Hepatocyte (in vitro differentiated cells): Measurements from ENCODE around the gene ALDH3A1. TPM values are rescaled to one million over a fixed set of nuclear protein-coding genes. Genes with fewer than 3 reads are reported as not detected.

Experiments used
- DNase-seq: peaks from one replicate; pipeline ENCODE4 v3.0.0-alpha.2; 2016; ENCODE audit warnings: low spot score
- H2AFZ ChIP-seq: fragments of 200-600 bp; sonication (generic); 2 replicates; pipeline ENCODE4 v1.6.0; 2016; ENCODE audit warnings: antibody characterized with exemption, mild to moderate bottlenecking
- H3K27ac ChIP-seq: fragments of 200-600 bp; sonication (generic); 2 replicates; pipeline ENCODE4 v1.5.1; 2016; ENCODE audit warnings: mild to moderate bottlenecking
- H3K27me3 ChIP-seq: fragments of 200-600 bp; sonication (generic); 2 replicates; pipeline ENCODE4 v1.6.1; 2016
- H3K36me3 ChIP-seq: fragments of 200-600 bp; sonication (generic); replicated peaks from 2 replicates; pipeline ENCODE4 v1.5.1; 2016; ENCODE audit warnings: low read depth; ENCODE audit not compliant: insufficient read depth
- H3K4me1 ChIP-seq: fragments of 200-600 bp; sonication (generic); 2 replicates; pipeline ENCODE4 v1.5.1; 2016; ENCODE audit warnings: mild to moderate bottlenecking, moderate library complexity; ENCODE audit not compliant: insufficient read depth
- H3K4me2 ChIP-seq: fragments of 200-600 bp; sonication (generic); 2 replicates; pipeline ENCODE4 v1.6.0; 2016
- H3K4me3 ChIP-seq: fragments of 200-600 bp; sonication (generic); 2 replicates; pipeline ENCODE4 v1.5.1; 2016; ENCODE audit warnings: mild to moderate bottlenecking
- H3K79me2 ChIP-seq: fragments of 200-600 bp; sonication (generic); 2 replicates; pipeline ENCODE4 v1.6.0; 2017; ENCODE audit warnings: mild to moderate bottlenecking
- H3K9me2 ChIP-seq: fragments of 200-600 bp; sonication (generic); replicated peaks from 2 replicates; pipeline ENCODE4 v1.6.0; 2017; ENCODE audit warnings: mild to moderate bottlenecking; ENCODE audit not compliant: insufficient read depth
- H3K9me3 ChIP-seq: fragments of 200-600 bp; sonication (generic); 2 replicates; pipeline ENCODE4 v1.5.1; 2016; ENCODE audit warnings: low read depth, mild to moderate bottlenecking
- H4K20me1 ChIP-seq: fragments of 200-600 bp; sonication (generic); 2 replicates; pipeline ENCODE4 v1.6.0; 2016; ENCODE audit warnings: mild to moderate bottlenecking; ENCODE audit not compliant: insufficient read depth, poor library complexity, severe bottlenecking
- CTCF ChIP-seq: fragments of 200-600 bp; sonication (generic); IDR thresholded peaks from 2 replicates; pipeline ENCODE4 v1.5.1; 2016; ENCODE audit warnings: antibody characterized with exemption, mild to moderate bottlenecking; ENCODE audit not compliant: poor library complexity
- EZH2 ChIP-seq: fragments of 200-600 bp; sonication (generic); IDR thresholded peaks from 2 replicates; pipeline ENCODE4 v1.6.1; 2016; ENCODE audit warnings: antibody characterized with exemption, mild to moderate bottlenecking, borderline replicate concordance
- EZH2phosphoT487 ChIP-seq: fragments of 200-600 bp; sonication (generic); IDR thresholded peaks from one replicate; pipeline ENCODE4 v1.6.1; 2018; ENCODE audit warnings: antibody characterized with exemption, mild to moderate bottlenecking, low read depth, moderate library complexity; ENCODE audit not compliant: unreplicated experiment, severe bottlenecking
- WGBS: methylation state at CpG from one replicate; pipeline ENCODE4 v1.1.6; 2016; ENCODE audit warnings: low lambda C conversion rate; ENCODE audit errors: missing lambda C conversion rate; 5-methylcytosine and 5-hydroxymethylcytosine counted together
- polyA plus RNA-seq: library from polyadenylated mRNA; unstranded; fragments of >200 nt; fragmentation: Nextera tagmentation; extraction: Ambion mirVana; gene quantifications from 2 replicates; pipeline ENCODE4 v1.2.1, GENCODE V29; 2016
- total RNA-seq: library from RNA; depleted of rRNA; stranded (reverse); fragments of >200 nt; gene quantifications from 2 replicates; pipeline ENCODE4 v1.2.3, GENCODE V29; 2014

ALDH3A1 gene
- total and polyA plus RNA-seq, 2 experiments from 2014 or later, result 0.90 to 1.4 TPM

- no peak for TF ChIP-seq EZH2phosphoT487
- TF ChIP-seq EZH2, result no peak
- no peak for TF ChIP-seq CTCF
- WGBS, result 77% methylated on average over 11 of the region's 11 CpGs
These were observed 12.0 kb downstream of the ALDH3A1 start for GRCh38 chr17:19736071-19736470.

DNA sequence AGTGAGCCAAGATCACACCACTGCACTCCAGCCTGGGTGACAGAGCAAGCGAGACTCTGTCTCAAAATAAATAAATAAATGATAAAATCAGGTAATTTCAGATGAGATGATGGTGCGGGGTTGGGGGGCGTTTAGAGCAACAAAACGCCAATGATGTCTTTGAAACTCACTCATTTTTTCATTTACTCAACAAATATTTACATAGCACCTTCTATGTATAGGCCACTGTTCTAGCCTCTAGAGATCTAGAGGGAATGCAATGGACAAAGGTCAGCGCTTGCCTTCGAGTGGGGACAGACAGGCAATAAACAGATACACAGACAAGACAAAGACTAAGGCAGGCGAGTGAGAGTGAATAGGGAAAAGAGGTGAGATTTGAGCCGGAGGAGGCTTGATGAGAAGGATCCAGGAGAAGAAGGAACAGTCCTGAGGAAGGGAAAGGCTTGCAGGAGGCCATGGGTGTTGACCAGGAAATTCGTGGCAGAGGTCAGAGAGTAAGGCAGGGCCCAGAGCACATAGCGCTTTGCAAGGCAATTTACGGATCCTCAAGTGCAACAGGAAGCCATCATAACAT is 14.1 kb downstream of the ALDH3A1 start:
- TF ChIP-seq CTCF (no peak), EZH2 (no peak), EZH2phosphoT487 (no peak)
- no peaks in the 10 kb centered on the region for H3K9me2 ChIP-seq
- no peak overlapping the region for H2AFZ ChIP-seq
- H3K4me2 ChIP-seq, result peak overlapping the region; percentile 9
- H3K4me3 ChIP-seq, result no peak overlapping the region
- H3K9me3 ChIP-seq, result no peaks in the 10 kb centered on the region
- no peaks in the 10 kb centered on the region for H3K27me3 ChIP-seq
- H3K27ac ChIP-seq, result no peak overlapping the region
- peaks cover 10% of the 10 kb centered on the region for H3K4me1 ChIP-seq
- WGBS, result 61% methylated on average over 11 of the region's 11 CpGs
- no peak for DNase-seq
- no peaks in the 10 kb centered on the region for H4K20me1 ChIP-seq
- H3K79me2 ChIP-seq, result no peaks in the 10 kb centered on the region
- H3K36me3 ChIP-seq, result no peaks in the 10 kb centered on the region

More at GRCh38 chr17:19736071-19736470, 12.0 kb downstream of the ALDH3A1 start:
- H3K36me3 ChIP-seq, result no peaks in the 10 kb centered on the region
- H4K20me1 ChIP-seq, result no peaks in the 10 kb centered on the region
- peaks cover 10% of the 10 kb centered on the region for H3K4me1 ChIP-seq
- no peak overlapping the region for H3K4me2 ChIP-seq
- H3K9me2 ChIP-seq, result no peaks in the 10 kb centered on the region
- no peak overlapping the region for H3K4me3 ChIP-seq
- H3K79me2 ChIP-seq, result no peaks in the 10 kb centered on the region
- no peak overlapping the region for H3K27ac ChIP-seq
- H3K9me3 ChIP-seq, result no peaks in the 10 kb centered on the region
- no peaks in the 10 kb centered on the region for H3K27me3 ChIP-seq
- H2AFZ ChIP-seq, result no peak overlapping the region
- no peak for DNase-seq

- Histone ChIP-seq H3K27me3 (no peaks in the 10 kb centered on the region), H3K79me2 (no peaks in the 10 kb centered on the region), H3K4me3 (no peak overlapping the region), H3K4me2 (no peak overlapping the region), H2AFZ (no peak overlapping the region), H3K36me3 (no peaks in the 10 kb centered on the region), H3K9me3 (no peaks in the 10 kb centered on the region), H3K9me2 (no peaks in the 10 kb centered on the region), H3K27ac (no peak overlapping the region), H4K20me1 (no peaks in the 10 kb centered on the region), H3K4me1 (peaks cover 29% of the 10 kb centered on the region)
- 94% methylated on average over 11 of the region's 11 CpGs for WGBS
- TF ChIP-seq EZH2phosphoT487, result no peak
- no peak for TF ChIP-seq EZH2
- no peak for TF ChIP-seq CTCF
- no peak for DNase-seq
These were observed 16.5 kb downstream of the ALDH3A1 start for GRCh38 chr17:19731626-19732025.
